MCF 10A (cell line): Measurements from ENCODE around the gene ST3GAL5. TPM values are rescaled to one million over a fixed set of nuclear protein-coding genes. Genes with fewer than 3 reads are reported as not detected.

Experiments used
- Bru-seq: library from RNA; stranded (reverse); fragments of 400-500 nt; gene quantifications from one replicate; lab custom pipeline; 2021; lab: Mats Ljungman, UMichigan
- BruChase-seq, 2 experiments: library from RNA; stranded (reverse); fragments of 400-500 nt; gene quantifications; one replicate each; lab custom pipeline; 2021; lab: Mats Ljungman, UMichigan
- BruUV-seq: library from RNA; stranded (reverse); fragments of 400-500 nt; replicated peaks from 2 replicates; lab custom pipeline; 2021; lab: Mats Ljungman, UMichigan
- CTCF ChIA-PET: fragments of 300-600 bp; sonication (Branson Sonifier 250); formaldehyde crosslinking; extraction: SDS; loops from one replicate; lab custom pipeline; 2021; ENCODE audit warnings: antibody characterized with exemption, inconsistent platforms; lab: Yijun Ruan, JAX
- POLR2A ChIA-PET: fragments of 300-600, 350-650 bp; sonication (Branson Sonifier 250); formaldehyde crosslinking; extraction: SDS; loops from one replicate; lab custom pipeline; 2020; ENCODE audit warnings: antibody characterized with exemption, inconsistent platforms; lab: Yijun Ruan, JAX
- DNase-seq: peaks from one replicate; pipeline ENCODE4 v3.0.0-alpha.2; 2018; ENCODE audit not compliant: unreplicated experiment
- H3K27ac Mint-ChIP-seq: one replicate; pipeline ENCODE4 v1.8.0; 2022; ENCODE audit warnings: mild to moderate bottlenecking, low read depth, mixed read lengths; ENCODE audit not compliant: unreplicated experiment
- H3K27me3 Mint-ChIP-seq: one replicate; pipeline ENCODE4 v1.8.0; 2022; ENCODE audit warnings: mixed read lengths; ENCODE audit not compliant: insufficient read depth, unreplicated experiment
- H3K36me3 Mint-ChIP-seq: one replicate; pipeline ENCODE4 v1.8.0; 2022; ENCODE audit warnings: mild to moderate bottlenecking, moderate library complexity, mixed read lengths; ENCODE audit not compliant: insufficient read depth, unreplicated experiment
- H3K4me1 Mint-ChIP-seq: one replicate; pipeline ENCODE4 v1.8.0; 2022; ENCODE audit warnings: mixed read lengths; ENCODE audit not compliant: insufficient read depth, unreplicated experiment
- H3K4me3 Mint-ChIP-seq: one replicate; pipeline ENCODE4 v1.8.0; 2022; ENCODE audit warnings: mild to moderate bottlenecking, moderate library complexity, mixed read lengths; ENCODE audit not compliant: unreplicated experiment
- H3K9me3 Mint-ChIP-seq: one replicate; pipeline ENCODE4 v1.8.0; 2022; ENCODE audit warnings: mixed read lengths; ENCODE audit not compliant: unreplicated experiment
- CTCF ChIP-seq: fragments of 200-600 bp; IDR thresholded peaks from one replicate; pipeline ENCODE4 v1.8.0; 2022; ENCODE audit warnings: antibody characterized with exemption, mild to moderate bottlenecking; ENCODE audit not compliant: unreplicated experiment
- intact Hi-C: fragments of 100-400 bp; cut with micrococcal nuclease; formaldehyde crosslinking; loops from 2 replicates; pipeline ENCODE4 v1.14.1; 2022
- long read RNA-seq: library from polyadenylated mRNA; stranded (forward); transcript quantifications from one replicate; pipeline ENCODE4 v2.0.0, GENCODE V29; 2022
- total RNA-seq: library from RNA; stranded (reverse); gene quantifications from 2 replicates; pipeline ENCODE4 v1.2.3, GENCODE V29; 2022

The ST3GAL5 gene
- total RNA-seq (1.2 and 2.3 TPM in 2 replicates), Bru-seq, nascent RNA (percentile 29 among the genes with signal in this experiment), BruChase-seq, experiment 1, labeled RNA remaining after a 6-hour chase (percentile 24 among the genes with signal in this experiment), BruChase-seq, experiment 2, labeled RNA remaining after a 2-hour chase (percentile 28 among the genes with signal in this experiment)
- long read RNA-seq, full-length matches to known transcripts, result 5 of 21 reads
- long read RNA-seq, partial matches to known transcripts, result 0 of 21 reads
- long read RNA-seq, other reads (novel, unspliced or antisense), result 16 of 21 reads

- Mint-ChIP-seq H3K9me3 (no peaks in the 10 kb centered on the region), H3K27ac (no peak within 1 kb of the TSS), H3K36me3 (no peaks in the 10 kb centered on the region), H3K4me3 (peak within 1 kb of the TSS; percentile 90), H3K27me3 (no peaks in the 10 kb centered on the region), H3K4me1 (peaks cover 36% of the 10 kb centered on the region)
- ChIA-PET POLR2A (interaction anchor here (0.6 to 1.9 kb wide), 13 partner anchors 11 to 427 kb away, joined by 3 to 6 read pairs (median 4); partner anchors contain the start of gene POLR1A), CTCF (interaction anchor here (0.6 to 5.6 kb wide), 39 partner anchors 8 to 222 kb away, joined by 3 to 65 read pairs (median 4); partner anchors contain the start of genes POLR1A and PTCD3)
- no TSS peak for BruUV-seq
- peak; percentile 76 for DNase-seq
- intact Hi-C loops, result loop anchor here (1.0 to 5.0 kb wide), 3 partner anchors 62 to 191 kb away; no protein-coding TSS in a partner anchor
- TF ChIP-seq CTCF, result peak; percentile 50
Observed at GRCh38 chr2:85888684-85889626, at the start of gene ST3GAL5. Gene ST3GAL5, minus strand, starts transcription at chr2:85888990. Its CDS starts 85 bp downstream, at chr2:85888905.

DNA sequence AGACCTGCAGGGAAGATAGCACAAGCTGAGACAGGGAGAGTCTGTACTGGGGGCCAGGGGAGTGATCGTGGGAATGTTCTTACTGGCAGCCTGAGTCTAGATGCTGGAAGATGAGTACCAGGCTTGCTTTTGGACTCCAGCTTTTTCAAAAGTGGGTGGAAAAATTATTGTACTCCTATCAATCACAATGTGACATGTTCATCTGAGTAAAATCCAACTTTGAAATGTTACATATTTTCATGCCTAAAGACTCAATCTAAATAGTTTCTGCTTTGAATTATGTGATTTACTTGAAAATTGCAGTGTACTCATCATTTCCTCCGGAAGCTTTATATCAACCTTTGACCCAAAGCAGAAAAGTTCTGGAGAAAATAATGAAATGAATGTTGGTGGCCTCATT lies 49.7 kb upstream of the ST3GAL5 start:
- H3K27ac Mint-ChIP-seq, result no peak overlapping the region
- TF ChIP-seq CTCF, result no peak
- peaks cover 33% of the 10 kb centered on the region for H3K4me1 Mint-ChIP-seq
- intact Hi-C loops, result no loop called here
- ChIA-PET CTCF (interaction anchor here (0.8 kb wide), 2 partner anchors 19 to 124 kb away, joined by 3 read pairs; no protein-coding TSS in a partner anchor), POLR2A (interaction anchor here (1.1 kb wide), 1 partner anchor 13 kb away, joined by 4 read pairs; no protein-coding TSS in a partner anchor)
- DNase-seq, result no peak
- H3K4me3 Mint-ChIP-seq, result no peak overlapping the region
- H3K27me3 Mint-ChIP-seq, result no peaks in the 10 kb centered on the region
- BruUV-seq, result no TSS peak
- H3K9me3 Mint-ChIP-seq, result peaks cover 9% of the 10 kb centered on the region
- no peaks in the 10 kb centered on the region for H3K36me3 Mint-ChIP-seq

DNA sequence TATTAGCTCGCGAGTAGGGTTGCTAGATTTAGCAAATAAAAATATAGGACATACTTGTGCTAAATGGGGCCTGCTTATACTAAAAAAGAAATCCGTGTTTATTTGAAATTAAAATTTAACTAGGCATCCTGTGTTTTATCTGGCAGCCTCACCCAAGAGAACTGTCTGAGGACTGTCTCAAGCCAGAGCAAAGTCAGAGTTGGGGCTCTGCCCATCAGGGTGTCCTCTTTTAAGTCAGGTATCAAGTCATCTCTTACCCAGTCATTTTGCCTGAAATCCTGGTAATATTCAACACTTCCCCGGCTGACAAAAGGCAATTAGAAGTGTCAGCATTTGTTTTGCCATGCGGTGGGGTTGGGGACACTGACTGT lies 48.3 kb upstream of the ST3GAL5 start:
- no TSS peak for BruUV-seq
- no peak for DNase-seq
- H3K36me3 Mint-ChIP-seq, result no peaks in the 10 kb centered on the region

More for the DNA sequence above, 48.3 kb upstream of the ST3GAL5 start:
- ChIA-PET POLR2A (no interaction called here), CTCF (interaction anchor here (1.4 kb wide), 1 partner anchor 49 kb away, joined by 3 read pairs; no protein-coding TSS in a partner anchor)
- H3K4me1 Mint-ChIP-seq, result peaks cover 34% of the 10 kb centered on the region
- H3K27ac Mint-ChIP-seq, result no peak overlapping the region
- no peaks in the 10 kb centered on the region for H3K9me3 Mint-ChIP-seq
- TF ChIP-seq CTCF, result no peak
- no peaks in the 10 kb centered on the region for H3K27me3 Mint-ChIP-seq
- H3K4me3 Mint-ChIP-seq, result no peak overlapping the region
- intact Hi-C loops, result no loop called here
